ENCODE measurements around the gene KIF23. TPM values are rescaled to one million over a fixed set of nuclear protein-coding genes. Genes with fewer than 3 reads are reported as not detected.
A peak's percentile ranks its signal among the peaks of the same experiment; 100 is the strongest.

Gene KIF23
- total RNA-seq, 4 donors from 2014 or later, result 2.7 to 8.5 (median 6.9) TPM

DNA sequence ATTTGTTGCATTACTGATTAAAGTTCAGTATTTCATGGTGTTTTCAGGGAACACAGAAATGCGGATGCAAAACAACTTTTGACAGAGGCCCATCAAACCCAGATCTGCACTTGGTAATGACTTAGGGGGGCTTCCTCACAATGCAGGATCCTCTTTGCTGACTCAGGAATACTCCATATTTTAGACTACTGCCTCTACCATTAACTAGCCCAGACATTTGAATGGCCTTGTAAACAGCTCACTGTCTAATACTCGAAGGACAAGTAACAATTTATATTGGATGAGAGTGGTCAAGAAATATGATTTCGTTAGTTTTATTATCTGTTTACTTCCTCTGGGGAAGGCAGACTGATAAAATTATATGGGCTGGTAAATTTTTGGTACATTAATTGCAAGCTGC, 9.0 kb upstream of the KIF23 start:
- Histone ChIP-seq H3K27me3 (no peaks in the 10 kb centered on the region), H3K27ac (no peak overlapping the region), H3K36me3 (no peaks in the 10 kb centered on the region), H3K9me3 (no peaks in the 10 kb centered on the region), H3K4me3 (no peak overlapping the region), H3K4me1 (no peaks in the 10 kb centered on the region)
- no peak for TF ChIP-seq POLR2AphosphoS5 (IDR thresholded peaks at IDR 0.05)
- no peak for TF ChIP-seq POLR2A (IDR thresholded peaks at IDR 0.05)
- no peak for DNase-seq (ENCODE audit: low spot score in 2 of 2)
- 63% methylated on average over 3 of the region's 3 CpGs for WGBS

GRCh38 chr15:69407719-69408400, 6.3 kb upstream of the KIF23 start:
- Histone ChIP-seq H3K27me3 (no peaks in the 10 kb centered on the region), H3K36me3 (no peaks in the 10 kb centered on the region), H3K4me1 (no peaks in the 10 kb centered on the region), H3K4me3 (no peak overlapping the region), H3K9me3 (no peaks in the 10 kb centered on the region), H3K27ac (no peak overlapping the region)
- 87% methylated on average over 3 of the region's 3 CpGs for WGBS
- no peak for DNase-seq (ENCODE audit: low spot score in 2 of 2)
- TF ChIP-seq POLR2AphosphoS5 (IDR thresholded peaks at IDR 0.05), result no peak
- TF ChIP-seq CTCF (IDR thresholded peaks at IDR 0.05), result no peak
- no peak for TF ChIP-seq EP300 (IDR thresholded peaks at IDR 0.05)
- no peak for TF ChIP-seq POLR2A (IDR thresholded peaks at IDR 0.05)

DNA sequence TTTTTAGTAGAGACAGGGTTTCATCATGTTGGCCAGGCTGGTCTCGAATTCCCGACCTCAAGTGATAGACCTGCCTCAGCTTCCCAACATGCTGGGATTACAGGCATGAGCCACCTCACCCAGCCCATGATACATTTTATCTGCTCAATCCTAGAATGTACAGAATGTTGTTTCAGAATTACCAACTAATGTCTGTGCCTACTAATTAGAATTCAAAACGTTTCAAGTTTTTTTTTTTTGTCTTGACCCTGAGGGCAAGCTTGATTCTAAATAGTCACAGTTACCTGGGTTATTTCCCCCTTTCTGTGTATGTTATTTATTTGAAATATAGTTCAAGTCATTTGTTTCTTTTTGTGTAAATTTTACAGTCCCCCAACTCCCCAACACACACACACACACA, 5.3 kb upstream of the KIF23 start:
- no peak for DNase-seq (ENCODE audit: low spot score in 2 of 2)
- Histone ChIP-seq H3K9me3 (no peaks in the 10 kb centered on the region), H3K36me3 (no peaks in the 10 kb centered on the region), H3K4me1 (peaks cover 4% of the 10 kb centered on the region), H3K27ac (no peak overlapping the region), H3K27me3 (no peaks in the 10 kb centered on the region), H3K4me3 (no peak overlapping the region)
- WGBS, result 68% methylated on average over 3 of the region's 3 CpGs
- TF ChIP-seq EP300 (IDR thresholded peaks at IDR 0.05) (no peak), POLR2A (IDR thresholded peaks at IDR 0.05) (no peak), POLR2AphosphoS5 (IDR thresholded peaks at IDR 0.05) (no peak), CTCF (IDR thresholded peaks at IDR 0.05) (no peak)

GRCh38 chr15:69410248-69410874, 3.8 kb upstream of the KIF23 start:
- WGBS, result 51% methylated on average over 9 of the region's 9 CpGs
- no peak for TF ChIP-seq EP300 (IDR thresholded peaks at IDR 0.05)
- peak in 1 of 2 donors; percentile 18 for TF ChIP-seq CTCF (IDR thresholded peaks at IDR 0.05)
- H3K27ac ChIP-seq, result no peak overlapping the region
- H3K9me3 ChIP-seq, result no peaks in the 10 kb centered on the region
- H3K4me3 ChIP-seq, result no peak overlapping the region
- H3K4me1 ChIP-seq, result peaks cover 11% of the 10 kb centered on the region
- H3K36me3 ChIP-seq, result no peaks in the 10 kb centered on the region
- no peak for DNase-seq (ENCODE audit: low spot score in 2 of 2)
- H3K27me3 ChIP-seq, result no peaks in the 10 kb centered on the region

DNA sequence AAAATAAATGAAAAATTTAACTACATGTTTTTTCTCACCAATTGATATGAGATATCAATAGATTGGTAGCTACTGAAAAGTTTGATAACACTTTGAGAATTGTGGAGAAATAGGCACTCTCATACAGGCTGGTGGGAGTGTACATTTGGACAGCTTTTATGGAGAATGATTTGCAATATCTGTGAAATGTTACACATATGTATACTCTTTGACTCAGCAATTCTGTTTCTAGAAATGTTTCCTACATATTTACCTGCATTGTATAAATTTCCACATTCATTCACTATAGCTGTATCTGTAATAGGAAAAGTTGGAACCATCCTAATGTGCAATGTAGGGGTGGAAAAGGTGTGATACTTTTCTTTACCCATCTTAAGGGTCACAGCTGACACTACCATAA, 1.9 kb upstream of the KIF23 start:
- no peaks in the 10 kb centered on the region for H3K9me3 ChIP-seq
- H3K4me1 ChIP-seq, result peaks cover 12% of the 10 kb centered on the region
- H3K27me3 ChIP-seq, result no peaks in the 10 kb centered on the region
- no peak for DNase-seq (ENCODE audit: low spot score in 2 of 2)
- H3K36me3 ChIP-seq, result no peaks in the 10 kb centered on the region
- H3K4me3 ChIP-seq, result no peak overlapping the region
- TF ChIP-seq EP300 (IDR thresholded peaks at IDR 0.05) (no peak), POLR2AphosphoS5 (IDR thresholded peaks at IDR 0.05) (no peak), CTCF (IDR thresholded peaks at IDR 0.05) (no peak), POLR2A (IDR thresholded peaks at IDR 0.05) (no peak)
- H3K27ac ChIP-seq, result no peak overlapping the region
